ENCODE measurements around the gene ACVR1B.

Gene ACVR1B

GRCh38 chr12:52022841-52023181 is 71.3 kb downstream of the ACVR1B start:
- H3K9me3 ChIP-seq (ENCODE audit: low read length): no peaks in the 10 kb centered on the region
- H3K27me3 ChIP-seq (ENCODE audit: insufficient read depth, low read length): peaks cover 9% of the 10 kb centered on the region
- H2AFZ ChIP-seq (ENCODE audit: low read depth, low read length): peak overlapping the region; percentile 31
- peaks cover 8% of the 10 kb centered on the region for H3K4me1 ChIP-seq (ENCODE audit: insufficient read depth, low read length)
- peak overlapping the region; percentile 44 for H3K4me3 ChIP-seq (ENCODE audit: low read length)
- H3K36me3 ChIP-seq (ENCODE audit: insufficient read depth, low read length): no peaks in the 10 kb centered on the region

GRCh38 chr12:52023182-52023975 is 71.9 kb downstream of the ACVR1B start:
- peaks cover 9% of the 10 kb centered on the region for H3K27me3 ChIP-seq (ENCODE audit: insufficient read depth, low read length)
- no peaks in the 10 kb centered on the region for H3K36me3 ChIP-seq (ENCODE audit: insufficient read depth, low read length)
- peak overlapping the region; percentile 44 for H3K4me3 ChIP-seq (ENCODE audit: low read length)
- peaks cover 8% of the 10 kb centered on the region for H3K4me1 ChIP-seq (ENCODE audit: insufficient read depth, low read length)
- peak overlapping the region; percentile 31 for H2AFZ ChIP-seq (ENCODE audit: low read depth, low read length)
- H3K9me3 ChIP-seq (ENCODE audit: low read length): no peaks in the 10 kb centered on the region

GRCh38 chr12:52023976-52024688 is 72.6 kb downstream of the ACVR1B start:
- Histone ChIP-seq H3K9me3 (ENCODE audit: low read length) (no peaks in the 10 kb centered on the region), H3K27me3 (ENCODE audit: insufficient read depth, low read length) (peaks cover 9% of the 10 kb centered on the region), H3K4me3 (ENCODE audit: low read length) (peak overlapping the region; percentile 44), H3K4me1 (ENCODE audit: insufficient read depth, low read length) (peaks cover 9% of the 10 kb centered on the region), H3K36me3 (ENCODE audit: insufficient read depth, low read length) (no peaks in the 10 kb centered on the region), H2AFZ (ENCODE audit: low read depth, low read length) (peak overlapping the region; percentile 31)

- Histone ChIP-seq H3K4me3 (ENCODE audit: low read length) (no peak overlapping the region), H3K4me1 (ENCODE audit: insufficient read depth, low read length) (peaks cover 16% of the 10 kb centered on the region)
Observed at GRCh38 chr12:52024845-52025230, 73.3 kb downstream of the ACVR1B start.

GRCh38 chr12:52026263-52026662 is 74.8 kb downstream of the ACVR1B start:
- Histone ChIP-seq H3K9me3 (ENCODE audit: low read length) (no peaks in the 10 kb centered on the region), H3K4me1 (ENCODE audit: insufficient read depth, low read length) (peaks cover 16% of the 10 kb centered on the region), H2AFZ (ENCODE audit: low read depth, low read length) (no peak overlapping the region), H3K36me3 (ENCODE audit: insufficient read depth, low read length) (no peaks in the 10 kb centered on the region), H3K27me3 (ENCODE audit: insufficient read depth, low read length) (peaks cover 9% of the 10 kb centered on the region), H3K4me3 (ENCODE audit: low read length) (no peak overlapping the region)

More at GRCh38 chr12:52024845-52025230, 73.3 kb downstream of the ACVR1B start:
- Histone ChIP-seq H2AFZ (ENCODE audit: low read depth, low read length) (no peak overlapping the region), H3K27me3 (ENCODE audit: insufficient read depth, low read length) (peaks cover 9% of the 10 kb centered on the region), H3K36me3 (ENCODE audit: insufficient read depth, low read length) (no peaks in the 10 kb centered on the region), H3K9me3 (ENCODE audit: low read length) (no peaks in the 10 kb centered on the region)

GRCh38 chr12:52027085-52027843 is 75.8 kb downstream of the ACVR1B start:
- H3K36me3 ChIP-seq (ENCODE audit: insufficient read depth, low read length): no peaks in the 10 kb centered on the region
- no peaks in the 10 kb centered on the region for H3K9me3 ChIP-seq (ENCODE audit: low read length)
- no peak overlapping the region for H2AFZ ChIP-seq (ENCODE audit: low read depth, low read length)
- H3K4me3 ChIP-seq (ENCODE audit: low read length): no peak overlapping the region
- H3K27me3 ChIP-seq (ENCODE audit: insufficient read depth, low read length): peaks cover 8% of the 10 kb centered on the region
- peaks cover 18% of the 10 kb centered on the region for H3K4me1 ChIP-seq (ENCODE audit: insufficient read depth, low read length)

- H3K4me3 ChIP-seq (ENCODE audit: low read length): no peak overlapping the region
- peaks cover 28% of the 10 kb centered on the region for H3K4me1 ChIP-seq (ENCODE audit: insufficient read depth, low read length)
- H3K9me3 ChIP-seq (ENCODE audit: low read length): no peaks in the 10 kb centered on the region
- H3K27me3 ChIP-seq (ENCODE audit: insufficient read depth, low read length): no peaks in the 10 kb centered on the region
- no peak overlapping the region for H2AFZ ChIP-seq (ENCODE audit: low read depth, low read length)
- H3K36me3 ChIP-seq (ENCODE audit: insufficient read depth, low read length): no peaks in the 10 kb centered on the region
Observed at GRCh38 chr12:52029685-52030084, 78.2 kb downstream of the ACVR1B start.

GRCh38 chr12:52032446-52032803 is 80.9 kb downstream of the ACVR1B start:
- peaks cover 9% of the 10 kb centered on the region for H3K27me3 ChIP-seq (ENCODE audit: insufficient read depth, low read length)
- no peaks in the 10 kb centered on the region for H3K9me3 ChIP-seq (ENCODE audit: low read length)
- H3K4me1 ChIP-seq (ENCODE audit: insufficient read depth, low read length): peaks cover 25% of the 10 kb centered on the region
- H3K4me3 ChIP-seq (ENCODE audit: low read length): peak overlapping the region; percentile 35
- peak overlapping the region; percentile 73 for H2AFZ ChIP-seq (ENCODE audit: low read depth, low read length)
- H3K36me3 ChIP-seq (ENCODE audit: insufficient read depth, low read length): no peaks in the 10 kb centered on the region

- peak overlapping the region; percentile 37 for H3K4me3 ChIP-seq (ENCODE audit: low read length)
Observed at GRCh38 chr12:52032804-52033445, 81.4 kb downstream of the ACVR1B start.

GRCh38 chr12:52033446-52034140 is 82.1 kb downstream of the ACVR1B start:
- Histone ChIP-seq H3K27me3 (ENCODE audit: insufficient read depth, low read length) (peaks cover 9% of the 10 kb centered on the region), H2AFZ (ENCODE audit: low read depth, low read length) (peak overlapping the region; percentile 12), H3K4me1 (ENCODE audit: insufficient read depth, low read length) (peaks cover 29% of the 10 kb centered on the region), H3K4me3 (ENCODE audit: low read length) (peak overlapping the region; percentile 37), H3K36me3 (ENCODE audit: insufficient read depth, low read length) (no peaks in the 10 kb centered on the region), H3K9me3 (ENCODE audit: low read length) (no peaks in the 10 kb centered on the region)

More at GRCh38 chr12:52032804-52033445, 81.4 kb downstream of the ACVR1B start:
- H2AFZ ChIP-seq (ENCODE audit: low read depth, low read length): peak overlapping the region; percentile 73
- peaks cover 25% of the 10 kb centered on the region for H3K4me1 ChIP-seq (ENCODE audit: insufficient read depth, low read length)
- no peaks in the 10 kb centered on the region for H3K36me3 ChIP-seq (ENCODE audit: insufficient read depth, low read length)
- no peaks in the 10 kb centered on the region for H3K9me3 ChIP-seq (ENCODE audit: low read length)
- peaks cover 9% of the 10 kb centered on the region for H3K27me3 ChIP-seq (ENCODE audit: insufficient read depth, low read length)

GRCh38 chr12:52035190-52035589 is 83.7 kb downstream of the ACVR1B start:
- Histone ChIP-seq H3K36me3 (ENCODE audit: insufficient read depth, low read length) (no peaks in the 10 kb centered on the region), H3K4me3 (ENCODE audit: low read length) (no peak overlapping the region), H3K9me3 (ENCODE audit: low read length) (no peaks in the 10 kb centered on the region), H3K27me3 (ENCODE audit: insufficient read depth, low read length) (peaks cover 9% of the 10 kb centered on the region), H3K4me1 (ENCODE audit: insufficient read depth, low read length) (peaks cover 19% of the 10 kb centered on the region), H2AFZ (ENCODE audit: low read depth, low read length) (no peak overlapping the region)

- Histone ChIP-seq H3K27me3 (ENCODE audit: insufficient read depth, low read length) (peaks cover 9% of the 10 kb centered on the region), H3K9me3 (ENCODE audit: low read length) (no peaks in the 10 kb centered on the region), H3K4me3 (ENCODE audit: low read length) (no peak overlapping the region), H3K36me3 (ENCODE audit: insufficient read depth, low read length) (no peaks in the 10 kb centered on the region), H3K4me1 (ENCODE audit: insufficient read depth, low read length) (peaks cover 19% of the 10 kb centered on the region), H2AFZ (ENCODE audit: low read depth, low read length) (no peak overlapping the region)
Observed at GRCh38 chr12:52035926-52036325, 84.4 kb downstream of the ACVR1B start.

All from neuron (in vitro differentiated cells).